Lower lobe of right lung (tissue), 2 donors: ENCODE results near the gene GYPC. TPM values are rescaled to one million over a fixed set of nuclear protein-coding genes. Genes with fewer than 3 reads are reported as not detected.
A peak's percentile ranks its signal among the peaks of the same experiment; 100 is the strongest.

Experiments
- ATAC-seq, 2 donors: fragments of 200-7000 bp; cut with Tn5 transposase; one replicate each; pipeline ENCODE4 v1.9.1; 2020 to 2022; ENCODE audit warnings: mild to moderate bottlenecking in 2 of 2, moderate library complexity in 2 of 2
- DNase-seq: peaks from one replicate; pipeline ENCODE4 v3.0.0-alpha.2; 2020
- H3K27ac ChIP-seq: fragments of 200-600 bp; one replicate; pipeline ENCODE4 v1.8.0; 2022
- H3K27me3 ChIP-seq: fragments of 200-600 bp; one replicate; pipeline ENCODE4 v1.8.0; 2022; ENCODE audit warnings: low read depth
- H3K36me3 ChIP-seq: fragments of 200-600 bp; one replicate; pipeline ENCODE4 v1.8.0; 2022; ENCODE audit warnings: mild to moderate bottlenecking
- H3K4me1 ChIP-seq: fragments of 200-600 bp; one replicate; pipeline ENCODE4 v1.8.0; 2022
- H3K4me3 ChIP-seq: fragments of 200-600 bp; one replicate; pipeline ENCODE4 v1.8.0; 2022; ENCODE audit warnings: mild to moderate bottlenecking
- H3K9me3 ChIP-seq: fragments of 200-600 bp; one replicate; pipeline ENCODE4 v1.8.0; 2022
- CTCF ChIP-seq: fragments of 200-600 bp; IDR thresholded peaks from one replicate; pipeline ENCODE4 v1.8.0; 2022; ENCODE audit warnings: antibody characterized with exemption, mild to moderate bottlenecking
- intact Hi-C: fragments of 100-400 bp; cut with DNase I; formaldehyde crosslinking; loops from one replicate; pipeline ENCODE4 v1.11.0; 2022
- total RNA-seq: library from RNA; stranded (reverse); fragmentation: NEBNext Ultra II Directional; extraction: Animal tissue kit (Norgen Biotek cat#: 25700); gene quantifications from one replicate; pipeline ENCODE4 v1.2.1, GENCODE V29; 2021
- donor health status: DM: no; HTN: yes; CAD: no; lungs with severe emphysema.

Gene GYPC
- total RNA-seq, 1 donor from 2014 or later, result 92.6 TPM

- no peaks in the 10 kb centered on the region for H3K9me3 ChIP-seq
- no peak overlapping the region for H3K4me3 ChIP-seq
- no peaks in the 10 kb centered on the region for H3K27me3 ChIP-seq
- H3K36me3 ChIP-seq, result peaks cover 43% of the 10 kb centered on the region
- H3K27ac ChIP-seq, result no peak overlapping the region
- ATAC-seq (no peak), DNase-seq (no peak)
- intact Hi-C loops, result no loop called here
- no peak for TF ChIP-seq CTCF
- peaks cover 8% of the 10 kb centered on the region for H3K4me1 ChIP-seq
Observed at GRCh38 chr2:126696644-126697520, 40.9 kb downstream of the GYPC start.

DNA sequence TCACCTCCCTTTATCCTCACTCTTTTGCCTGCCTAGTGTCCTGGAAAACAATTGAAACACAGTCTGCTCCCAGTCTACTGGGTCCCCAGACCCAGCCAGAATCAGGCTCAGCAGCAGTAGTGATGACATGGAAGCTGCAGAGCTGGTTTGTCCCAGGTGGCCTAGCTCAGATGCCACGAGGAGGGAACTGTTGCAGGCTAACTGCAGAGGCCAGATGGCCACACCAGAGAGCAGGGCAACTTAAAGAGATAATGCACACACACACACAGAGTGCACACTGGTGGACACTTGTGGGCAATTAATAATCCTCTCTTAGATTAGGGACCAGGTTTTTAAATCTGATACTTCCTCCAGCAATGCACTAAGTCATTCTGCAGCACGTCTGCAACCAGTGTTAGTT is 42.4 kb downstream of the GYPC start:
- Histone ChIP-seq H3K36me3 (peaks cover 41% of the 10 kb centered on the region), H3K27me3 (no peaks in the 10 kb centered on the region), H3K4me3 (no peak overlapping the region), H3K27ac (no peak overlapping the region), H3K4me1 (peaks cover 8% of the 10 kb centered on the region), H3K9me3 (no peaks in the 10 kb centered on the region)
- intact Hi-C loops, result no loop called here
- ATAC-seq (no peak), DNase-seq (no peak)
- no peak for TF ChIP-seq CTCF

GRCh38 chr2:126699018-126699417 is 43.1 kb downstream of the GYPC start:
- DNase-seq, result no peak
- H3K27ac ChIP-seq, result no peak overlapping the region
- no peak for TF ChIP-seq CTCF
- H3K4me1 ChIP-seq, result peaks cover 8% of the 10 kb centered on the region
- intact Hi-C loops, result no loop called here
- no peak overlapping the region for H3K4me3 ChIP-seq
- H3K36me3 ChIP-seq, result peaks cover 35% of the 10 kb centered on the region
- no peak for ATAC-seq
- H3K27me3 ChIP-seq, result no peaks in the 10 kb centered on the region
- H3K9me3 ChIP-seq, result no peaks in the 10 kb centered on the region

DNA sequence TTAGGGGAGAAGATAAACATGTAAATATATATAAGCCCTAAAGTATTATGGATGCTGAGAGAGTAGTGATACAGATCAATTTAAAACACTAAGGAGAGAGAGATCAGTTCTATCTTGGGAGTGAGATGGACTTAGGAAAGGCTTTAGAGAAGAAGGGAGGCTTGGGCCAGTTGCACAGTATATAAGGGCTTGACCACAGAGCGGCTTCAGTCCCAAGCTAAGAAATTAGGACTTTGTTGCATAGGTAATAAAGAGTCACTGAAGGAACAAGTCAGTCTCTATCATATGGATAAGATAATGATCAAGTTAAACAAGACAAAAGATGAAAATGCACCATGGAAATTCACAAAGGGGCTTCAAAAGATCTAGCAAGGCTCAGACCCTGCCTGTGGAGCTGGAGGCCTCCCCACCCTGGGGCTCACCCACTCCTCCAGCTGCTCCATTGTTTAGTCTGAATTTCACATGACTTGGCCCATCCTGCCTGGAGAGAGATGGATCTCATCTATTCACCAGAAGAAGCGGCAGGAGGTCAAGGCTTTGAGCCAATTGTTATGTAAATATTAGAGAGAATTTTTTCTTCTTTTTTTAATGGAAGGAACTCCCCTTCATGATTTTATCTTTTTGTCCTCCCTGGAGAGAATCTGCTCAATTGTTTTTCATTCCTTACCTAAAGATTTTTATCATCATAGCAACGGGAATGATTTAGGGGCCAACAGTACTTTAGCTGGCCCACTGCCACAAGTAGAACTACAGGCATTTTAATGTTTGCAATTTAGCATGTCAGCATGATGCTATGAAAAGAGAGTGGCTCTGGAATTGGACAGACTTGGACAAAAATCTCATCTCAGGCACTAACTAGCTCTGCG is 44.0 kb downstream of the GYPC start:
- Histone ChIP-seq H3K36me3 (peaks cover 28% of the 10 kb centered on the region), H3K27ac (peak overlapping the region; percentile 14), H3K27me3 (no peaks in the 10 kb centered on the region), H3K4me3 (no peak overlapping the region), H3K4me1 (peaks cover 12% of the 10 kb centered on the region), H3K9me3 (no peaks in the 10 kb centered on the region)
- ATAC-seq (peak in 1 of 2 donors; percentile 46), DNase-seq (no peak)
- TF ChIP-seq CTCF, result no peak
- intact Hi-C loops, result no loop called here

- Histone ChIP-seq H3K36me3 (peaks cover 23% of the 10 kb centered on the region), H3K4me3 (no peak overlapping the region), H3K27ac (peak overlapping the region; percentile 14), H3K27me3 (no peaks in the 10 kb centered on the region), H3K4me1 (peaks cover 17% of the 10 kb centered on the region), H3K9me3 (no peaks in the 10 kb centered on the region)
- DNase-seq (no peak), ATAC-seq (no peak)
- no peak for TF ChIP-seq CTCF
- intact Hi-C loops, result no loop called here
Observed at GRCh38 chr2:126700677-126701076, 44.7 kb downstream of the GYPC start.
